GM19043 (cell line): ENCODE measurements around the gene PLA2G10.
A peak's percentile ranks its signal among the peaks of the same experiment; 100 is the strongest.
"Not testable (repeated sequence)": the region's sequence is repeated elsewhere in the genome, so short reads cannot be mapped to it uniquely, and the experiment has no call there.

Experiments
- ATAC-seq: cut with Tn5 transposase; IDR thresholded peaks from one replicate; pipeline ENCODE4 v1.9.1; 2021; ENCODE audit warnings: low read depth; ENCODE audit not compliant: unreplicated experiment

The PLA2G10 gene

DNA sequence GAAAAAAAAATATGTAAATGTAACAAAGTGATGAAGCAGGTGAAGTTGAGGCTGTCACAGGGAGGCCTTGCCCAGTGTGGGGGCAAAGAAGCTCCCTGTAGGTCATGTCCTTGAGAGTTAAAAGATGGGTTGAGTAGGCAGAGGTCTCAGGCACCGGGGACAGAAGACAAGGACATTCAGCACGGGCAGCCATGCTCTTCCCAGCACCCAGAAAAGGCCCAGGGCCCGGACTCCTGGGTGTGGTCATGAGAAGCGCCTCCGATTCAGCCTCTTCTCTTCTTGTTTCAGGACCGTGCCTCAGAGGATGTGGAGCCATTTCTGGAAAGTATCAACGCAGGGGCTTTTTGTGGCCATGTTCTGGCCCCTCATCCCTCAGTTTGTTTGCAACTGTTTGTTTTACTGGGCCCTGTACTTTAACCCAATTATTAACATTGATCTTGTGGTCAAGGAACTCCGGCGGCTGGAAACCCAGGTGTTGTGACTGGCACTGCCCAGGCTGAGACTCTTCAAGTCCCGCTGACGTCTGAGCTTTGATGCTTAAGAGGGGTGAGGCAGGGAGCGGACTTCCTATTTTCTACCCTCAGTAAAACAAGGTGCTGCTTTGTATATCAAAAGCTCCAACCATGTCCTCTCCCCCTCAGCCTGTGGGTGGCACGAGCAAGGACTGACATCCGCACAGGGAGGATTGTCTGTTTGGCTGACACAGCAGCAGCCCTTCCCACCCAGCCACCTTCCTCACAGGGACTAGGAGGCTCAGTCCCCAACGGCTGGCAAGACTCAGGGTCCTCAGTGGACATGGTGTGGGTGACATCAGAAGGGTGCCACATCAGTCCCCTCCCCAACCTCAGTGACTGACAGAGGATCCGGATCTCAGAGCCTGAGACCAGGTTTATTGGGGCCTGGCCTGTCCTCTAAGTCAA, 26.5 kb downstream of the PLA2G10 start:
- no peak for ATAC-seq

DNA sequence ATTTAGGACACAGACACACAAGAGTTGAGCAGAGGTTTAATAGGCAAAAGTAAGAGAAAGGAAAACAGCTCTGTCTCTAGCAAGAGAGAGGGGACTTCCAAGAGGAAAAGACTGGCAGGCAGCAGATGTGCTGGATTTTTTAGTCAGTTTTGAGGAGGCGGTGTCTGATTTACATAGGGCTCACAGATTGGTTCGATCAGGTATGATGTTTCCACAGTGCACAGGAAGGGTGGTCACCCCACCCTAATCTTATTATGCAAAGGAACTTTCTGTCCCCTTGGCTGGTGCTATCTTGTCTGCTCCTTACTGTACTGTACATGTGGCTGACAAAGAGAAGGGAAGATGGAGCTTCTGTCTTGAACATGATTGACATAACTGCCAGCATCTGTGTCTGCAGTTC, 36.0 kb downstream of the PLA2G10 start:
- ATAC-seq, result peak; percentile 82

DNA sequence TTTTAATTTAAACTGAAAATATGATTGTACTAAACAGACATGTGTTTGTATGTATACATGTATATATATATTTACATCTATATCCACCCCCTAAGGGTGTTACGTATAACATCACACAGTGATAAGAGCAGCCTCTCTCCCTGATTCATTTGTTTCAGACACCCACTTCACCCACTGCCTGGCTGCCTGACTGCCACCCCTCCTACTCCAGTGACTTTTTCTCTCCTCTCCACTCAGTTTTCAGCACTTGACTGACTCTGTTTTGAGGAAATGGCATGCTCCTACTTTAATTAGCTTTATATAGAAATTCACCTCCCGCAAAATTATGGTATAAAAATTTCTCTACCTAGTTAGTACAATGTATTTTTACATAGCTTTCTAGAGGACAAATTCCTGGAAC, 41.4 kb downstream of the PLA2G10 start:
- no peak for ATAC-seq

DNA sequence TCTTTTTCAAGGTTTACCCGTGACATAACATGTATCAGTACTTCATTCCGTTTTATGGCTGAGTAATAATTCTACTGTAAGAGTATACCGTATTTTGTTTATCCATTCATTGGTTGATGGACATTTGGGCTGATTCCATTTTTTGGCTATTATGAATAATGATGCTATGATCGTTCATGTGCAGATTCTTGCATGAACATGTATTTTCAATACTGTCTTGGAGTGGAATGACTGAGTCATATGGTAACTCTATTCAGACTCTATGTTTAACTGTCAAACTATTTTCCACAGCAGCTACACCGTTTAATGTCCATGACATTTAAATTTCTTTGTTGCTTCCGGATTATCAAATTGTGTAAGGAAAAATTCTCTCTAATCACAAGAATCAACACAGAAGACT, 43.5 kb downstream of the PLA2G10 start:
- ATAC-seq, result no peak

DNA sequence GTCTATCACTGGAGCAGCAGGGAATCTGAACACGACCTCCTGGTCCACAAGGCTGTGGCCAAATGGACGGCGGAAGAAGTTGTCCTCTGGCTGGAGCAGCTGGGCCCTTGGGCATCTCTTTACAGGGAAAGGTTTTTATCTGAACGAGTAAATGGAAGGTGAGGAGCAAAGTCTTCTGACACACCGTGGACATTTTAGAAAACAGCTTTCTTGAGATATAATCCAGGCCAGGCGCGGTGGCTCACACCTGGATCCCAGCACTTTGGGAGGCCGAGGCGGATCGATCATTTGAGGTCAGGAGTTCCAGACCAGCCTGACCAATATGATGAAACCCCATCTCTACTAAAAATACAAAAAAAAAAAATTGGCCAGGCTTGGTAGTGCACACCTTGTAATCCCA, 44.3 kb downstream of the PLA2G10 start:
- no peak for ATAC-seq

DNA sequence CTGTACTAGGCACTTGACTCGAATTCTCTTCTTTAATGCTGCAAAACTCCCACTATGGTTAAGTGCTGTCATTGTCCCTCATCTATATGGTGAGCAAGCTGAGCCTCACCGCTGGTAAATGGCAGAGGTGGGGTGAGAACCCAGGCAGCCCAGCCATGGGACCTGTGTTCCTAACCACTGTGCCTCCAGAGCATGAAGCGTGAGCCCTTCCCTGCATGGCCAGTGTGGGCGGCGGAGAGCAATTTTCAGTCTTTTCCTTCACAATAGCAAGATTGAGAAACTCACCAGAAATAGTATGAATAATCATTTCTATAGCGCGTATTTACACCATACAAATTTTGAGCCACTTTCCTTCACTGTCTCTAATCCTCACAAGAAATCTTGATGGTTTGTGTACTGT, 52.2 kb downstream of the PLA2G10 start:
- ATAC-seq, result no peak

DNA sequence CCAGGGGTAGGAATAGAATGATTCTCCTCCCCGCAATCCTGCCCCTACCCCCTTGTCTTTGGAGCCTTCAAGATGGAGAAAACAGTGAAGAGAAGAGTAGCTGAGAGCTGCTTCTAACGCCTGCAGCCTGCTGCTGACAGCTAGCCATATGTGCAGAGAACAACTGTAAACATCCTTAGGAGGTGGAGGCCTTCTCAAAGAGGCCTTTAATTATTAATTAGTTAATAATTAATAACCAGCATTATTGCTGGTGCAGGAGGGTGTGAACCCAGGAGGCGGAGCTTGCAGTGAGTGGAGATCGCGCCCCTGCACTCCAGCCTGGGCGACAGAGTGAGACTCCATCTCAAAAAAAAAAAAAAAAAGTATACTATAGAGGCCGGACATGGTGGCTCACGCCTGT, 52.9 kb downstream of the PLA2G10 start:
- no peak for ATAC-seq

DNA sequence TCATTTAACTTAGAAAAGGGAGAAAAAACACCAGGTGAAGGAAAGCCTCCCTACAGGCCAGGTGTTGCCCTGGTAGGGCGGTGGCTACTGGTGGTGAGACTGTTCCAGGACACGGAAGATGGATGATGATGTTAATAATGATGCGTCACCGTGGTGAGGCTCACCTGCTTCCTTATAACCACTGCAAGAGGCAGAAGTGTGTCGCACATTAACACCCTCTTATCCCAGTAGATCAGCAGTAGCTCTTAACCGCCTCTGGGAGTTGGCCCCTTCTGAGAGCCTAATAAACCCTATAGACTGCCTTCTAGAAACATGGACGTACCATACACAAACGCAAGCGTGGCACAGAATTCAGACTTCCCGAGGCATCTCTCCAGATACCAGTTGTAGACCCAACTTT, 53.6 kb downstream of the PLA2G10 start:
- no peak for ATAC-seq

DNA sequence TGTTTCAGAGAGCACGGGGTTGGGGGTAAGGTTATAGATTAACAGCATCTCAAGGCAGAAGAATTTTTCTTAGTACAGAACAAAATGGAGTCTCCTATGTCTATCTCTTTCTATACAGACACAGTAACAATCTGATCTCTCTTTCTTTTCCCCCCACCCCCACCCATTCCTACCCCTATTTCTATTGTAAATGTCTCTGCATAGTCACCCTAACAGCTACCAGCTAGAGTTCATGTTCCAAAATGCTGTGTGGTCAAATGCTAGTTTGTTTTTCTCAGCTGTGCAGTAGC, 57.2 kb downstream of the PLA2G10 start:
- not testable (repeated sequence) for ATAC-seq

DNA sequence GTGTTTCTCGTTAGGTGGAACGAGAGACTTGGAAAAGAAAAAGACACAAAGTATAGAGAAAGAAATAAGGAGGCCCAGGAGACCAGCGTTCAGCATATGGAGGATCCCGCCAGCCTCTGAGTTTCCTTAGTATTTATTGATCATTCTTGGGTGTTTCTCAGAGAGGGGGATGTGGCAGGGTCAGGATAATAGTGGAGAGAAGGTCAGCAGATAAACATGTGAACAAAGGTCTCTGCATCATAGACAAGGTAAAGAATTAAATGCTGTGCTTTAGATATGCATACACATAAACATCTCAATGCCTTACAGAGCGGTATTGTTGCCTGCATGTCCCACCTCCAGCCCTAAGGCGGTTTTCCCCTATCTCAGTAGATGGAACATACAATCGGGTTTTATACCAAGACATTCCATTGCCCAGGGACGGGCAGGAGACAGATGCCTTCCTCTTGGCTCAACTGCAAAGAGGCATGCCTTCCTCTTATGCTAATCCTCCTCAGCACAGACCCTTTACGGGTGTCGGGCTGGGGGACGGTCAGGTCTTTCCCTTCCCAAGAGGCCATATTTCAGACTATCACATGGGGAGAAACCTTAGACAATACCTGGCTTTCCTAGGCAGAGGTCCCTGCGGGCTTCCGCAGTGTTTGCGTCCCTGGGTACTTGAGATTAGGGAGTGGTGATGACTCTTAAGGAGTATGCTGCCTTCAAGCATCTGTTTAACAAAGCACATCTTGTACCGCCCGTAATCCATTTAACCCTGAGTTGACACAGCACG, 57.7 kb downstream of the PLA2G10 start:
- ATAC-seq, result not testable (repeated sequence)

DNA sequence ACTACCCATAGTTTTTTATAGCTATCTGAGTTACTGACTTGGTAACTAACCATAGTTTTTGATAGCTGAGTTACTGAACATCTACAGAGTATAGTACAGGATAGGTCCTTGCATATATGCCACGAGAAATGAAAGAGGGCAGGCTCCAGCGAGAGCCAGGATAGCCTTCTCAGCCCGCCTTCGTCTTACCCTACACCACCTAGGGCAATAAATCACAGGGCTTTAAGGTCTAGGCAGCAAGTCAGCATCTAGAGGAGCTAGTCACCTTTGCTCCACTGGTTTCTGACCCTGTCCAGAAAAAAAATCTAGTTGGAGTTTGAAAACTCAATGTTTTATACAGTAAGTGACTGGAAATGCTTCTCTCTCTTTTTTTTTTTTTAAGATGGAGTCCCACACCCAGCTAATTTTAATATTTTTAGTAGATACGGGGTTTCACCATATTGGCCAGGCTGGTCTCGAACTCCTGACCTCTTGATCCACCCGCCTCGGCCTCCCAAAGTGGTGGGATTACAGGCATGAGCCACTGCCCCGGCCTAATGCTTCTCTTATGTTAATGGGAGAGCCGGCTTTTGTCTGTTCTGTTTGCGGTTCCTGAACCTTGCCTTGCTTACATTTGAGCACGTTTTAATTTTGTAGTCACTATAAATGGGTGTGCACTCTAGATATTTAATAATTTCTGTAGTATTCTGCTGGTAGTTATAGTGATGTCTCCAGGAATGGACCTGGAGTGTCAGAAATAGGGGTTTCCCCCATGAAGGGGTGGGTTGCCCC, 58.5 kb downstream of the PLA2G10 start:
- no peak for ATAC-seq

DNA sequence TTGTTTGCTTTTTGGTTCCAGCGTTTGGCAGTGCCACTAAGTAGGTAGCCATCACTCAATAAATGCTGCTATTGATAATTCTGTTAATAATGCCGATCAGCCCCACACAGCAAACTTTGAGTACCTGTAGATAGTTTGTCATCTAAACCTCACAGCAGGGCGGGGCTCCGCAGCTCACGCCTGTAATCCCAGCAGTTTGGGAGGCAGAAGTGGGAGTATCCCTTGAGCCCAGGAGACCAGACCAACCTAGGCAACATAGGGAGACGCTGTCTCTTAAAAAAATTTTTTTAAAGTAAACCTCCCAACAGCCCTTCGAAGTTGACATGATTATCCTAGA, 59.8 kb downstream of the PLA2G10 start:
- no peak for ATAC-seq

DNA sequence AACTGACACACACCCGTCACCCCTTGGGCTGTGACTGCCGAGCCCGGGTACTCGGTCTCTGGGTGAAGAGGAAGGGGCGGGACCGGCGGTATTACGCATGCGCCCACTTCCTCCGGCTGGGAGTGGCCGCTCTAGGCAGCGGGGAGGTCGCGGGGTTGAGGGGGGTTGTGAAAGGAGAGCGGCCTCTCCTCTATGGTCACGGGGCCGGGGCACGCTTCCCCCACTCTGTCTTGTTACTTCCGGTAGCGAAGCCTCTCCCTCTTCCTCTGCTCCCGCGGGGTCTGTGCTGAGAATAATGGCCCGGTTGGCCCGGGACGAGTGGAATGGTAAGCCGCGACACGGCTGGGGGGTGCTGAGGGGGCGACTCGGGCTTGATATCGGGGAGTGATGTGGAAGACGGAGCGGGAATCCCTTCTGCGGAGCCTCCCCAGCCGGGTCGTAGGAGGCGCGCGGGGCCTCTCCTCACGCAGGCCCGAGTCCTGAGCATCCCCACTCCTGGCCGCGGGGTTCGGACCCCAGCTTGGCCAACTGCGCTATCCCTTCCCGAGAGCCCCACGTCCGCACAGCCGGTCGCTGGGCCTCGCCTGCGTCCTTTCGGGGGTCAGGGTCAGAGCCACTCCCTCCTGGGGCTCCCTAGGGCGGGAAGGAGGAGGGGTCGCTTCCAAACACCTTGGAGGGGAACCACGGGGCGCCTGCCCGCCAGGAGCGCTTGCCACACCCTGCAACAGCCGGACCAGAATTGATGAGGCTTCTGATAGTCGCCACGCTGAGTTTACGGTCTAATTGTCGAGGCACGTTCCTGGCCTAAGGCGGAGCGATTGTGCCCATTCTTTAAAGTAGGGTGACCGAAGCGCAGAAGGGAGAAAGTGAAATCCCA, 61.2 kb downstream of the PLA2G10 start, which contains the start of gene BFAR:
BFAR (plus strand) TSS at position 259 of the 877 bp plus-strand sequence. CDS start 11,396 bp downstream, outside the sequence.
- peak; percentile 75 for ATAC-seq

DNA sequence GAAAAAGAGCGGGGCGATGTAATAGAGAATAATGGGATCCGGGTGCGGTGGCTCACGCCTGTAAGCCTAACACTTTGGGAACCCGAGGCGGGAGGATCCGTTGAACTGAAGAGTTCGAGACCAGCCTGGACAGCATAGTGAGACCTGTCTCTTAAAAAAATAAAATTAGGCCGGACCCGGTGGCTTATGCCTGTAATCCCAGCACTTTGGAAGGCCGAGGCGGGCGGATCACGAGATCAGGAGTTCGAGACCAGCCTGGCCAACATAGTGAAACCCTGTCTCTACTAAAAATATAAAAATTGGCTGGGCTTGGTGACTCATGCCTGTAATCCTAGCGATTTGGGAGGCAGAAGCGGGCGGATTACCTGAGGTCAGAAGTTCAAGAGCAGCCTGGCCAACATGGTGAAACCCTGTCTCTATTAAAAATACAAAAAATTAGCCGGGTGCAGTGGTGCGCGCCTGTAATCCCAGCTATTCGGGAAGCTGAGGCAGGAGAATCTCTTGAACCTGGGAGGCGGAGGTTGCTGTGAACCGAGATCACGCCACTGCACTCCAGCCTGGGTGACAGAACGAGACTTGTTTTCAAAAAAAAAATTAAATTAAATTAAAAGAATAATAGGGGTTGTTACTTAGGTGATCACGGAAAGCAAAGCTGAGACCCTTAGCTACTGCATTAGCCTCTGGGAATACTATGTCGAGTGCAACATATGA, 63.3 kb downstream of the PLA2G10 start:
- not testable (repeated sequence) for ATAC-seq

DNA sequence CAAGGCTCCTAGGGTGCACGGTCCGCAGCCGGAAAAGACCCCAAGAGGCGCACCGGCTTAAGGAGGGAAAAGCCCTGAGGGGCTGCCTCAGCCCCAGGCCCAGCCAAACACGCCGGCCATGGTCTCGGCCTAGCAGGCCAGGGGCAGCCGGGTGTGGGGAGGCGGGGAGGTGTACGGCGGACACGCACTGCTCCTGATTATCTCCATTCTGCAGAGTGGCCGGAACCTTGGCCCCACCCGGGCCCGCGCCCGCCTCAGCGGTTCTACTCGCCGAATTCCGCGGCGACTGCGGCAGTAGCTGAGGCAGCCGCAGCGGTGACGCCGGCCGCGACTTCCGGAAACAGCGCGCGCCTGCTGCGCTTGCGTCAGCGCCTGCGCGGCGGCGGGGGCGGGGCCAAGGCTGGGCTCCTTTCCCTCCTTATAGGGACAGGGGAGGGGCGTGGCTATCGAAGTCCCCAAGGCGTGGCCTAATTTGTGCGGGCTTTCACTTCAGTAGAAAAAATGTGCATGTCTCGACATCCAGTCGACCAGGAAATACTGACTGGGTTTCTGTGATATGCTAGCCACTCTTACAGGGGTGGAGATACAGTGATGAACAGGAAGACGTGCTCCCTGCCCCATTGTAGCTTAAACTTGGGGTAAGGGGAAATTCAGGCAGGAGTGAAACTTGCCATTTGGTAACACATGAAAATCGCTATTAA, 64.0 kb downstream of the PLA2G10 start, which contains the start of gene PARN:
PARN (minus strand) TSS at position 342 of the 701 bp plus-strand sequence; CDS start at position 207, 135 bp downstream.
- ATAC-seq, result peak; percentile 44

DNA sequence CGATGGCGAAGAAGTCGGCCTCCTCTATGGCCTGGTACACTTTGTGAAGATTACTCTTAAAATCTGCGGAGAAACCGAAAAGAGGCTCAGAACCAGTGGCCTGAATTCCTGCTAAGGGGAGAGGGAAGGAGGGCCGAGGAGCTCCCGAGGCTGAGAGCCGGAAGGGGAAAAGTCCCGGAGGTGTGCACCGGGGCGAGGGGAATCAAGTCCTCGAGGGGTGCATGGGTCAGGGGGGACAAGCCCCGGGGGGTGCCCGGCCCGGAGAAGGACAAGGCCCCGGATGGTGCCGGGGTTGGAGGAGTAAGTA, 64.5 kb downstream of the PLA2G10 start:
- no peak for ATAC-seq

DNA sequence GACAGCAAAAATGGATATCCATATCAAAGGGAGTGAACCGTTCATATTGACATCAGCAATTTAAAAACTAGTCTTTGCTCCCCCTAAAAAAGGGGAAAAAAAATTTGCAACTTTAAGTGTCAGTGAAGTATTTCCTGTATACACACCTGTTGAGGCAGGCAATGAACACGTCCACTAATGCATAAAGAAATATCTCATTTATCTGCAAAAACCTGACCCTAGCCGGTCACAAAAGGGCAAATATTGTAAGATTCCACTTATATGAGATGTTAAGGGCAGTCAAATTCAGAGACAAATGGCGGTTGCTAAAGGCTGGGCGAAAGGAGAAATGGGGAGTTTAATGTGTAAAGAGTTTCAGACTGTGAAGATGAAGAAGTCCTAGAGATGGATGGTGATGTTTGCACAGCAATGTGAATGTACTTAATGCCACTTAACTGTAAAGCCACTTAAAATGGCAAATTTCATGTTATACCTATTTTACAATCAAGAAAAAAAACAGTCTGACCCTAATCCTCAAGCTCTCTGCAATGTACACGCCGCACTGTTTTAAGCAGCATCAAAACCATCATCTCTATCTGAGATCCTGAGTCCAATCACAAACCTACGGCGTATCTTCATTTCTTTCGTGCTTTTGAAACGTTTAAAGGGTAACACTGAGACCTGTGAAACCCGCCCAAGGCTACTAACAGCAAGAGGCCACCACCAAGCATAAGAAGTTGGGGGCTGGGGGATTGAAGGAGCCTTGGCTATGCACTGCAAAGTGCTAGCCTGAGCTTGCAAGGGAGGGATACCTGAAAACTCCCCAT, 65.1 kb downstream of the PLA2G10 start:
- ATAC-seq, result no peak

DNA sequence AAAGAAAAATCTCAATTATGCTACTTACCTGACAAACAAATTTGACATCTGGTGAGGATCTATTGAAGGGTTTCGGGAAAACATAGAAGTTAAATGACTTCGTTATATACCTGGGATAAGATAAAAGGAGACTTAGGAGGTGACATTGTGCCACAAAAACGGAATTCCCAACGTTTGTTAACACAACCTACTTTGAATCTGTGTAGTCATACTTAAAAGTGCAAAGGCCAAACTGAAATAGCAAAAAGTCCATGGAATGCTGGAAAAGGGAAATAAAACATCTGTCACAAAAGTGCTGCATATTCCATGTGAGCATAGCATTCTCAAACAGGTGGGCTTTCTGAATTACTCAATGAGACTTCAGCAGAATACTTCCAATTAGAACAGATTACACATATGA, 67.0 kb downstream of the PLA2G10 start:
- no peak for ATAC-seq
